Measurements from ENCODE around the gene DNM3. TPM values are rescaled to one million over a fixed set of nuclear protein-coding genes. Genes with fewer than 3 reads are reported as not detected.

The DNM3 gene
- total RNA-seq, 3 donors from 2014 or later (not counting 1 experiment from before 2014, with no cell fraction given), result 2.5 to 3.3 (median 2.8) TPM

- no peaks in the 10 kb centered on the region for H3K4me1 Mint-ChIP-seq
- Histone ChIP-seq H3K4me1 (ENCODE audit: control insufficient read depth, insufficient read depth, low read length) (no peaks in the 10 kb centered on the region), H3K27ac (ENCODE audit: low read length) (no peak overlapping the region), H3K27me3 (ENCODE audit: control insufficient read depth, insufficient read depth, low read length) (no peaks in the 10 kb centered on the region), H3K36me3 (ENCODE audit: control insufficient read depth, insufficient read depth, low read length) (no peaks in the 10 kb centered on the region), H3K4me3 (ENCODE audit: low read length) (no peak overlapping the region), H3K9me3 (ENCODE audit: control insufficient read depth, insufficient read depth, low read length) (no peaks in the 10 kb centered on the region)
- H3K27ac Mint-ChIP-seq, result no peak overlapping the region
- intact Hi-C loops (cut with micrococcal nuclease), result no loop called here
- no peaks in the 10 kb centered on the region for H3K9me3 Mint-ChIP-seq
- no peak overlapping the region for H3K4me3 Mint-ChIP-seq
- peaks cover 17 to 24% of the 10 kb centered on the region in 2 donors for H3K27me3 Mint-ChIP-seq (ENCODE audit: low read depth in 2 of 2)
- no peak for ATAC-seq
- TF ChIP-seq, protein P1, sequence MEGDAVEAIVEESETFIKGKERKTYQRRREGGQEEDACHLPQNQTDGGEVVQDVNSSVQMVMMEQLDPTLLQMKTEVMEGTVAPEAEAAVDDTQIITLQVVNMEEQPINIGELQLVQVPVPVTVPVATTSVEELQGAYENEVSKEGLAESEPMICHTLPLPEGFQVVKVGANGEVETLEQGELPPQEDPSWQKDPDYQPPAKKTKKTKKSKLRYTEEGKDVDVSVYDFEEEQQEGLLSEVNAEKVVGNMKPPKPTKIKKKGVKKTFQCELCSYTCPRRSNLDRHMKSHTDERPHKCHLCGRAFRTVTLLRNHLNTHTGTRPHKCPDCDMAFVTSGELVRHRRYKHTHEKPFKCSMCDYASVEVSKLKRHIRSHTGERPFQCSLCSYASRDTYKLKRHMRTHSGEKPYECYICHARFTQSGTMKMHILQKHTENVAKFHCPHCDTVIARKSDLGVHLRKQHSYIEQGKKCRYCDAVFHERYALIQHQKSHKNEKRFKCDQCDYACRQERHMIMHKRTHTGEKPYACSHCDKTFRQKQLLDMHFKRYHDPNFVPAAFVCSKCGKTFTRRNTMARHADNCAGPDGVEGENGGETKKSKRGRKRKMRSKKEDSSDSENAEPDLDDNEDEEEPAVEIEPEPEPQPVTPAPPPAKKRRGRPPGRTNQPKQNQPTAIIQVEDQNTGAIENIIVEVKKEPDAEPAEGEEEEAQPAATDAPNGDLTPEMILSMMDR (IDR thresholded peaks at IDR 0.05), result no peak
- no peak for DNase-seq
- H3K36me3 Mint-ChIP-seq, result no peaks in the 10 kb centered on the region
Observed at GRCh38 chr1:171869097-171869496, 27.8 kb downstream of the DNM3 start.

DNA sequence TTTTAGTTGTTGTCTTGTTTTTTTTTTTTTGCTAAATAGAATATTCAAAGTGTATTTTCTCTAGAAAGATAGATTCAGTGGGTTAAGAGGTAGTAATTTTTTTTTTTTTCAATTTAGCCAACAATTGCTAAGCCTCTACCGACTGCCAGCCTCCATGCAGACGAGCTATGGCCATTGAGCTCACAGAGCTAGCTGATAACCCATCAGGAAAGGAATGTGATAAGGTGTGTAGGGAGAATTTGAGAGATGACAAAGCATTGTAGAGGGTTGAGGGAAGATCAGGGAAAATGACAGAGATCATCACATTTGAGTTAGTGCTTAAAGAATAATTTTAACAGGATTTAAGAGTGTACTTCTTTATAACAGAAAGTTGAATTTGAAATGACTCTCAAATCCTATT is 30.6 kb downstream of the DNM3 start:
- Histone ChIP-seq H3K27me3 (ENCODE audit: control insufficient read depth, insufficient read depth, low read length) (no peaks in the 10 kb centered on the region), H3K36me3 (ENCODE audit: control insufficient read depth, insufficient read depth, low read length) (no peaks in the 10 kb centered on the region), H3K27ac (ENCODE audit: low read length) (no peak overlapping the region), H3K4me3 (ENCODE audit: low read length) (no peak overlapping the region), H3K9me3 (ENCODE audit: control insufficient read depth, insufficient read depth, low read length) (no peaks in the 10 kb centered on the region), H3K4me1 (ENCODE audit: control insufficient read depth, insufficient read depth, low read length) (no peaks in the 10 kb centered on the region)
- intact Hi-C loops (cut with micrococcal nuclease), result no loop called here
- ATAC-seq (no peak), DNase-seq (no peak)
- no peaks in the 10 kb centered on the region for H3K4me1 Mint-ChIP-seq
- TF ChIP-seq, protein P1 (IDR thresholded peaks at IDR 0.05), result no peak
- H3K9me3 Mint-ChIP-seq, result no peaks in the 10 kb centered on the region
- no peak overlapping the region for H3K27ac Mint-ChIP-seq
- no peak overlapping the region for H3K4me3 Mint-ChIP-seq
- no peaks in the 10 kb centered on the region for H3K36me3 Mint-ChIP-seq
- peaks cover 14 to 24% of the 10 kb centered on the region in 2 donors for H3K27me3 Mint-ChIP-seq (ENCODE audit: low read depth in 2 of 2)
- WGBS (ENCODE audit: insufficient coverage), result 85% methylated on average over 2 of the region's 2 CpGs

DNA sequence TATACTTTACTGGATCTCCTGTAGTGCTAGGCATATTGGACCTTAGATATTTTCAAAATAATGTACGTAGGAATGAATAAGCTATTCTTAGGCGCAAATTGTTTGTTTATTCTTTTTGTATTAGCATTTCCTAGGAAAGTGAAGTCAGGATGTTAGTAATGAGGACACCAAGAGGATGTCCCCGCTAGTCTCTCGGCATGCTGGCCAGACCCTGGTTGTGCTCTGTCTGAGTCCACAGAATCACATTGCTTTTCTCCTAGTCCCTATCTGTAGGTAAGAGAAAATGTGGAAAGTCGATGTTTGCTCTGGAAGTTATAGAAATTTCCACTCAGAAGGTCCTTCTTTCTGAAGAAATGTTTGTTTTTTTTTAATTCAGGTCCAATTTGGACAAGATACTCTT is 31.1 kb downstream of the DNM3 start:
- Histone ChIP-seq H3K4me3 (ENCODE audit: low read length) (no peak overlapping the region), H3K36me3 (ENCODE audit: control insufficient read depth, insufficient read depth, low read length) (no peaks in the 10 kb centered on the region), H3K27me3 (ENCODE audit: control insufficient read depth, insufficient read depth, low read length) (no peaks in the 10 kb centered on the region), H3K27ac (ENCODE audit: low read length) (no peak overlapping the region), H3K4me1 (ENCODE audit: control insufficient read depth, insufficient read depth, low read length) (no peaks in the 10 kb centered on the region), H3K9me3 (ENCODE audit: control insufficient read depth, insufficient read depth, low read length) (no peaks in the 10 kb centered on the region)
- intact Hi-C loops (cut with micrococcal nuclease), result no loop called here
- TF ChIP-seq, protein P1 (IDR thresholded peaks at IDR 0.05), result no peak
- Mint-ChIP-seq H3K4me3 (no peak overlapping the region), H3K9me3 (no peaks in the 10 kb centered on the region), H3K27me3 (ENCODE audit: low read depth in 2 of 2) (peaks cover 14 to 24% of the 10 kb centered on the region in 2 donors), H3K27ac (no peak overlapping the region), H3K4me1 (no peaks in the 10 kb centered on the region), H3K36me3 (no peaks in the 10 kb centered on the region)
- no peak for ATAC-seq
- 90% methylated on average over 5 of the region's 5 CpGs for WGBS (ENCODE audit: insufficient coverage)
- DNase-seq, result no peak

- TF ChIP-seq, protein P1 (IDR thresholded peaks at IDR 0.05), result no peak
- no peak overlapping the region for H3K4me3 Mint-ChIP-seq
- intact Hi-C loops (cut with micrococcal nuclease), result no loop called here
- H3K4me1 ChIP-seq (ENCODE audit: control insufficient read depth, insufficient read depth, low read length), result no peaks in the 10 kb centered on the region
- no peaks in the 10 kb centered on the region for H3K36me3 Mint-ChIP-seq
- no peak for DNase-seq
- no peaks in the 10 kb centered on the region for H3K9me3 ChIP-seq (ENCODE audit: control insufficient read depth, insufficient read depth, low read length)
- H3K27me3 Mint-ChIP-seq (ENCODE audit: low read depth in 2 of 2), result peaks cover 14 to 24% of the 10 kb centered on the region in 2 donors
- no peak overlapping the region for H3K27ac Mint-ChIP-seq
- H3K36me3 ChIP-seq (ENCODE audit: control insufficient read depth, insufficient read depth, low read length), result no peaks in the 10 kb centered on the region
- H3K27me3 ChIP-seq (ENCODE audit: control insufficient read depth, insufficient read depth, low read length), result no peaks in the 10 kb centered on the region
- H3K27ac ChIP-seq (ENCODE audit: low read length), result no peak overlapping the region
- ATAC-seq, result no peak
- H3K4me3 ChIP-seq (ENCODE audit: low read length), result no peak overlapping the region
- no peaks in the 10 kb centered on the region for H3K9me3 Mint-ChIP-seq
- no peaks in the 10 kb centered on the region for H3K4me1 Mint-ChIP-seq
- WGBS (ENCODE audit: insufficient coverage), result 84% methylated on average over 4 of the region's 5 CpGs
Observed at GRCh38 chr1:171873664-171874063, 32.4 kb downstream of the DNM3 start.
